GM19025 (cell line): ENCODE data around the gene SCARB1.
A peak's percentile ranks its signal among the peaks of the same experiment; 100 is the strongest.

Experiments used
- ATAC-seq: cut with Tn5 transposase; IDR thresholded peaks from one replicate; pipeline ENCODE4 v1.9.1; 2021; ENCODE audit warnings: mild to moderate bottlenecking, low read depth, moderate library complexity; ENCODE audit not compliant: unreplicated experiment

Gene SCARB1

DNA sequence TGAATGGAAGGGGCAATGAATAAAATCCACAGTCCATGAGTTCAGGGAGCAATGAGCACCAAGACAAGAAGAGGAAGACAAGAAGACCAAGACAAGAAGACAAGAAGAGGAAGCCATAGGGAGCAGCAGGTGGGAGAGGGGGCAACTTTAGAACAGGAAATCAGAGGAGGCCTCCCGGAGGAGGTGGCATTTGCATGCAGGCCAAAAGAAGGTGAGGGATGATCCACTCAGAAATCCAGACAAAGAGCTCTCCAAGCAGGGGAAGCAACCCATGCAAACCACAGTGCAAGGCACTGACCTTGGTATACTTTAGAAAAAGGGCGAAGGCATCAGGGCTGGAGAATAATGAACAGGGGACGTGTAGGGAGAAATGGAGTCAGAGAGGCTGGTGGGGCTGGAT, 58.6 kb downstream of the SCARB1 start:
- ATAC-seq, result no peak

DNA sequence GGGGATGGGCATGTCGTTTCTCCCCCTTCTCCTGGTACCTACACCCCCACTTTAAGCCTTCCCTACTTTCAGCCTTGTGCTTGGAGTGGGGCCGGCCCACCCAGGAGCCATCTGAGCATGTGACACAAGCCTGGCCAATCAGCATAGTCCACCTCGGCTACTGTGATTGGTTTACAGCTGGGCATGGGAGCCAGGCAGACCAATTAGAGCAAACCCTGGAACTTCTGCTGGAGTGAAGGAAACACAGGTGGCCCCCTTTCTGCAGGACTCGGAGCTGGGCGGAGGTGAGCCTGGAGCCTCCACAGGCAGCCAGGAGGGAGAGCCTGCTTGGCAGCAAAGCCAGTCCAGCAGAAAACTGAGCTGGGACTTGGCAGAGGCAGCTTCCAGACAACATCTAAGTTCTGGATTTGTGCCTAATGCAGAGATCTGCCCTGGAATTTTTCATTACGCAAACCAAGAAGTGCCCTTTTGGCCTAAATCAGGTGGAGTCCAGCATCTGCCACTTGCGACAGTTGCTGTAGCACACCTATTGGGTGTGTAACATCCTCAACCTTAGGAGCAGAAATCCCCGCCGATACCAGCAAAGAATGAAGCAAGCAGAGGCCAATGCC, 59.5 kb downstream of the SCARB1 start:
- no peak for ATAC-seq

DNA sequence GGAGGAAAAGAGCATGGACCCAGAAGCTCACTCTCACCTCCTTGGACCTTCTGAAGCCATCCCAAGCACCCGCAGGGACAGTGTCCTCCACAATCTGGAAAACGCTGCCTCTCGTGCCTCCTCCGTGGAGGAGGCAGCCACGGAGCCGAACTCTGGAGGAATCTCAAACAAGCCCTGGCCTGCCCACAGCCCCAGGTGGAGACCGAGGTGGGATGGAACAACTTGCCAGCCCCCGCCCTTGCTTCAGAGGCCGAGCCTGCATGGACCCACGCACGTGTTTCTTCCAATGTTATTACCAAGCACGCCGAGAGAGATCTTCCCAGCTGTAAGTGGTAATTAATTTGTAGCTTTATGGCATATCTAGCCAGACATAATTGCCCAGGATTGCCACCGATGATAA, 61.3 kb downstream of the SCARB1 start:
- ATAC-seq, result no peak

DNA sequence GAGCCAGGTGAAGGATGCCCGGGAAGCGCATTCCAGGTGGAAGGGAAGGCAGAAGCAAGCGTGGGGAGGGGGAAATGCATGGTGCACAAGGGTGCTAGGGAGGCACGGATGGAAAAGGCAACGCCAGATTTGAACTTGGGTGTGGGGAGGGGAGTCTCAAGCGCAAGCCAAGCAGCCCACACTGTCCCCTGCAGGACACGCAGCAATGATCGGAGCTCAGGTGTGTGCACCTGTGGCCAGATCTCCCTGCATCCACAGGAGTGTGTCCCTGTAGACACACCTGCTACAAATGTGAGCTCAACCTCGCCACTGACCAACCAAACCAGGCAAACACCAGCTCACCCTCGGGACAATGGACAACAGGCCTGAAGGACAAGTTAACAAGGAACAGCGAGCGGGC, 63.2 kb downstream of the SCARB1 start:
- no peak for ATAC-seq

DNA sequence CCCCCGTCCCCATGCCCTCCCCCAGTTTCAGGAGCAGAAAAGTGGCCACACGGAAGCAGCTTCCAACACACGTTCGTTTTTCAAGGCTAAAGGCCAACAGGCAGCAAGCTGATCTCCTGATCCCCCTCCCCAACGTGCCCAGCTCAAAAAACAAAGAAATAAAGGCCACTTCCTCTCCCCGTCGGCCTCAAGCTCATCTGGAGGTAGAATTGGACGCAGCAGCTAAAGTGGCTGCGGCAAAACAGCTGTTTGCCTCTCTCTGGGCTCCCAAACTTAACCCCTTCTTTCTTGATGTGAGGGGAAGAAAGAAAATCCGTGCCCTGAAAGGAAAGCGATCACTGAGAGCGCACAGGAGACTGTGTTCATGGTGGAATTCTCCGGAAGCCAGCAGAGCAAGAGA, 66.3 kb downstream of the SCARB1 start:
- ATAC-seq, result no peak

DNA sequence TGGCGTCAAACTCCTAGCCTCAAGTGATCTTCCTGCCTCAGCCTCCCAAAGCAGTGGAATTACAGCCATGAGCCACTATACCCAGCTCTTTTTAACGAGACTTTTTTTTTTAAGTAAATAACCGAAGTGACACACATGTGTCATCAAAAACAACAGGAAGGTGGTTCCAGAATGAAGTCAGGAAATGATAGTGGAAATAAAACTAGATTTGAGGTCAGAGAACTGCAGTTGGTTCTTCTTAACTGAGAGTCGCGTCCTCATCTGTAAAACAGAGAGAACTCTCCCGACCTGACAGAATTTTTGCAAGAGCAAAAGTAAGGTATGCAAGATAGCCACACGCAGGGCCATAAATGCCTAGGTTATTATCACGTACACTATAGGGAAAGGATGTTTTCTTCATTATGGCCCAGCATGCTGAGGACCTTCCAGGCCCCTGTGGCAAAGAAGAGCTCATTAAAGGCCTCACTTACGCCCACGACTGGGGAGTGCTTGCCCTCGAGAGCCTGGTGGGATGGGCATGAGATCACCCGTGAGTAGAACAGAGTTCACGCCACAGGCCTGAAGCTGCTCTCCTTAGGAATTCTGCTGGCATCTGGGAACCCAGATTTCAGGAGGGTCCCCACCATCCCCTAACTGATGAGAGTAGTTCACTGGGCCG, 67.2 kb downstream of the SCARB1 start:
- ATAC-seq, result no peak

DNA sequence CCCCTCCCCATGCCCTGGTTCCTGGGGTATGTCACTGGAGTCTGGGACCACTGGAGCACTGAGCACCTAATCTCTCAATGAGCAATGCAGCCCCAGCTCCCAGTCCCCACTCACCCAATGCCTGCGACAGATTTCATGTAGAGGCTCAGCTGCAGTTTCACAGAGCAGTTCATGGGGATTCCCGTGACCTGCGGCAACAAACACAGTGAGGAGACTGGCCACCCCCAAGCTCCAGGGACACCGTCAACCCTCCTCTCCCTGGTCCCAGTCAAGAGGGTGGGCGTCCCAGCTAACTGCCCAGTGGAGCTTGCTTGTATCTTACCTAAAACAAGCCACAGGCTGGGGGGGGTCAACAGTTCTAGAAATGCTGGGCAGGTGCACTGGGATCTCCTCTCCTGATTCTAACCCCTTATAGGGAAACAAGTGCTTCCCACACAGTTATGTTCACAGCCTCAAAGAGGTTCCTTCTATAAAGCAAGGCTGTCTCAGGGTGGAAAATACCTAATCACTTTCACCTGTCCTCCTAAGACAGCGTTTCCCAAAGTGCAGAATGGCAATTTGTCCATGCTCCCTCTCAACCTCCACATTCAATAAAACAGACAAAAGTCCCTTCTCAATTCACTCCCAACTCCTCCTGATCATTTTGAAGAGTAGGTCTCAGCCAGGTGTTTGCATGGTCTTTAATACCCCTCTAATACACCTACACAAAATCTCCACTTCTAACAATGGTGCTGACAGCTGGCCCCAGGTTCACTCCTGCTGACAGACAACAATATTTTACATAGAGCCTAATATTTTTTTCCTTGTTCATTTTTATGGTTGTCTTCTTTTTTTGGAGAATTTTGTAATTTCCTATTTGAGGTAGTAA, 68.3 kb downstream of the SCARB1 start:
- ATAC-seq, result peak; percentile 81

DNA sequence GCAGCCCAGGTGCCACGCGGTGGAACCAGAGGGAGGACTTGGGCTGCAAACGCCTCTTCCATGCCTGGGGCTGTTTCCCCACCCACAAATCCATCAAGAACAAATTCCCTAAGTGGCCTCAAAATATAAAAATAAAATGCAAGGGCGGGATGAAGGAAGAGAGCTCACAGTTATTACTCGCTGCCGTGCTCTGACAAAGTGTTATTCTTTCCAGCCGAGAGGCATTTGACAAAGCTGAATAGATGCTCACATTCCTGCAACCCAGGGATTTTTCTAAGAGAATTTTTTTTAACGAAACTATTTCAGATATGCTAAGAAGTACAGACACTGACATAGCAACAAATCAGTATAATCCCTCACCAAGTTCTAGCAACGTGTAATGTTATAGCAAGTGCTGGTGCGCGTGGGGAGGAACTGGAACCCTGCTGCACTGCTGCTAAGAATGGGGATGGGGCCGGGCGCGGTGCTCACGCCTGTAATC, 70.7 kb downstream of the SCARB1 start:
- ATAC-seq, result no peak

DNA sequence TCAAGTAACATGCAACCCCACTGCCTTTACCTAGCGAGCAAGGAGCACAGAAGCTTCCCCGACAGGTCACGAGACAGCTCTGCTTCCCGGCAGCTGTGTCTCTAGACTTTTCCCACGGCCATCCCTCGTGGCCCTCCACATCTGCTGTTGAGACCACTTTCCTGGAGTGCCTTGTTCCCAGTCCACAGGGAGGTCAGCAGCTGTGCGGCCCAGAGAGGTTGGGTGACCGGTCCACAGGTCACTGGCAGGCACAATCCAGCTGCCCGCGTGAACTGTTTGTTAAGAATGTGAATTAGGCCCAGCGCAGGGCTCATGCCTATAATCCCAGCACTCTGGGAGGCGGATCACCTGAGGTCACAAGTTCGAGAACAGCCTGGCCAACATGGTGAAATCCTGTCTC, 71.5 kb downstream of the SCARB1 start:
- no peak for ATAC-seq

DNA sequence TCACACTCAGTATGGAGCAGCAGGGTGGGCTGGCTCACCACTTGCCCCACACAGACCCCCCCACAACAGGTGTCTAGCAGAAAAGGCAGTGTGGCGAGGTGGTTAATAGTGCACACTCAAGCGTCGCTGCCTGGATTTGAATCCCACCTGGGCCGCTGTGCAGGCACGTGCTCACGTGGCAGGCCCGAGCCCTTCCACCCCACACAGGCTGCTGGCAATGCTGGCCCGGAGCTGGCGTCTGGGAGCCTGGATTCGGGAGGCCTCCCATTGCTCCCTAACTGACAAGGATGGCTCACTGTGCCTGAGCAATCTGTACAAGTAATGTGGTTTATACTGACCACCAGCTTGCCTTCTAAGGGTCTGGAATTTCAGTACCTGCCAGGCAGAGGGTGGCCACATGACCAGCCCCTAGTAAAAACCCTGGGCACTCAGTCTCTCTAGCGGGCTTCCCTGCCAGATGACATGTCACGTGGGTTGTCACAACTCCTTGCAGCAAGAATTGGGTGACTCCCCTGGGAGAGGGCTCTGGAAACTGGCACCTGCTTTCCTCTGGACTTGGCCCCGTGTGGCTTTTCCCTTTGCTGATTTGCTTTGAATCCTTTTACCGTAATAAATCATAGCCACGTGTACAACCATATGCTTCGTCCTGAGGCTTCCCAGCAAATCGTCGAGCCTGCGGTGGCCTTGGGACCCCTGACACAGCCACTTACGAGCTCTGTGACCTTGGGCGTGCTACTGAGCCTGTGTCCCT, 72.8 kb downstream of the SCARB1 start:
- ATAC-seq, result no peak

DNA sequence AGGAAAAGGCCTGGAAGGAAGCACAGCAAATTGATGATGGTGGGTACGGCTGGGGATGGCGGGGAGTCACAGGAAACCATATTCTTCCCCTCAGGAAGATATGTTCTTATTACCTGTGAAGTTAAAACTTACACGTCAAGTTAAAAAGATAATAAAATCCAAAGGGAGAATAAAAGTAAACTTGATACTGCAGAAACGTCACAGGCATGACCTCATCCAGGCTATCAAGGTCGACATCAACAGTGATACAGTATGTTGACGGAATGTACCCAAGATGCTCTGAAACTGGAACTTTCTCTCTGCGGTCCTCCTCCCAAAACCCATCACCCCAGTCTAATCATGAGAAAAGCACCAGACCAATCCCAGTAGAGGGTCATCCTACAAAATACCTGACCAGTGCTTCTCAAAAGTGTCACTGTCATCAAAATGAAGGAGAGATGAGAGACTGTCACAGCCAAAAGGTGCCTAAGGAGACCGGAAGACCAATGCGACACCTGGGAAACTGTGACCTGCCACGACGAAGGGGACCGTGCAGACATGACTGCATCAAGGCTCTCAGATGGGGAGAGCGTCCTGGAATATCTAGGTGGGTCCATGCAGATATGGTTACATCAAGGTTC, 74.6 kb downstream of the SCARB1 start:
- no peak for ATAC-seq

DNA sequence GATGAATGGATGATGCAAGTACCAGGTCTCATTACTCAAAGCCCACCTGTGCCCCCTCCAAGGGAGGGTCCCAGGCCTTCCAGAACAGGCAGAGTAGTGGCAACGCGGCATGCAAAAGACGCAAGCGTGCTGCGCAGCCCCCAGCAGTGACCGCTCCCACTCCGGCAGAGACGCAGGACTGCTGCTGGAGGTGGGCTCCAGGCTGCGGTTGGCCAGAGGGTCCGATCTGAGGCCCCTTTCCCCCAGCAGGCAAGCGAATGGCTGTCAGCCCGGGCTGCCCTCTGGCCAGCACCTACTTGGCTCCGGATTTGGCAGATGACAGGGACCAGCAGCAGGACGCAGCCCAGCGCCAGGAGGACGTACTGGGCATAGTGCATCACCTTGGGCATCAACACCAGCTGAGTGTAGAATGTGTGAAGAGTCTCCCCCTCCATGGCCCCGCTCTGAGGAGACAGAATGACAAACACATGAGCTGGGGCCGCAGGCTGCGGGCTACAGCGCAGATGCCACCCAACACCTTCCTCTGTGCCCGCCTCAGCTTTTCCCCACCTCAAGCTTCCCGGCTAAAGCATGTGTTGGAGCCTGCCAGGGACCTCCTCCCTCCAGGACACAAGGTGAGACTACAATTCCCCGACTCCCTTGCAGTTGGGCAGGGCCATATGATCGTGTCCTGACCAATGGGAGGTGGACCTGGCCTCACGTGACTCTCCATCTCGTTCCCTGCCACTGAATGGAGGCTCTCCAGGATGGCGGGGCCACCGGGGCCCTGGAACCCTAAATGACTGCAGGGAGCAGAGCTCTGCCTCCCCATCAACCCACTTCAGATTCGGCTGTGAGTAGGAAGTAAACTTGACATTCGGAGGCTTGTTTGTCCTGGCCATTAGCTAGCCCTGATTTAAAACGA, 77.4 kb downstream of the SCARB1 start:
- ATAC-seq, result no peak

DNA sequence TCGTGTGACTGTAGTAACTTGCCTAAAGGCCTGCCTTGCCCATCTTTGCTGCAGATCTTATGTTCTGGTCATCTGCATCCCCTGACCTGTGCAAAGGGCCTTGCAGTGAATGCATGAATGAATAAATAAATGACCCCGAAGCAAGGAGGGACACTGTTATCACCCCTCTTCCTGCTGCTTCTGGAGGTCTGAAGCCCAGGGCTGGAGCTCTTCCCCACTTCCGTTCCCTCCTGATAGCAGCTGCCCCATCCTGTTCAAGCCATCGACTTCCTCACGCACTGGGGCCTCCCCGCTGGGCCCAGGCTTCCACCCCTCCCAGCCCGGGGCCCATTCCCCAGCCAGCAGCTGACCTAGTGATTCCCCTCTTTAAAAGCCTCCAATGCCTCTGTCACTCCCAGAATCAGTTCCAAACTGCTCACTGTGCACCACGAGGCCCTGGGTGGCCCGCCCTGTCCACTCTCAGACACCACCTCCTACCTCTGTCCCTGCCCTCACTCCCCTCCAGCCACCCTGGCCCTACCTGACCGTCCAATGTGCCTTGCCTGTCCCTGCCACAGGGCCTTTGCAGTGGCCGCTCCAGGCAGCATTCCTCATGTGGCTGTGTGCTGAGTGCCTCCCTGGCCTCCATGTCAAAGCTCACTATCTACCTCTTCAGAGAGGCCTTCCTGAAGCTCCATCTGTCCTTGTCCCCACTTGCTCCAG, 78.6 kb downstream of the SCARB1 start:
- ATAC-seq, result no peak

DNA sequence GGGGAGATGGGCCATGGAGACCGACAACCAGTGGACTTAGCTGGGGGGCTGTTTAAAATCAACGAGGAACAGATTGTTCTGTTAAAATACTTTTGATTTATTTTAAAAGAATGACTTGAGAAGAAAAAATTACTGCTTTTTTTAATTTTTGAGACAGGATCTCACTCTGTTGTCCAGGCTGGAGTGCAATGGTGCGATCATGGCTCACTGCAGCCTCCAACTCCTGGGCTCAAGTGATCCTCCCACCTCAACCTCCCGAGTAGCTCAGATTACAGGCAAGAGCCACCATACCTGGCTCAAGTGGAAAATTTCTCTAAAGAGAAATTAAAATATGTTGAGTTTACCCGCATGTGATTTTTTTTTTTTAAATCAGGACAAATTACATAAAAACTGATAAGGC, 80.6 kb downstream of the SCARB1 start:
- no peak for ATAC-seq

DNA sequence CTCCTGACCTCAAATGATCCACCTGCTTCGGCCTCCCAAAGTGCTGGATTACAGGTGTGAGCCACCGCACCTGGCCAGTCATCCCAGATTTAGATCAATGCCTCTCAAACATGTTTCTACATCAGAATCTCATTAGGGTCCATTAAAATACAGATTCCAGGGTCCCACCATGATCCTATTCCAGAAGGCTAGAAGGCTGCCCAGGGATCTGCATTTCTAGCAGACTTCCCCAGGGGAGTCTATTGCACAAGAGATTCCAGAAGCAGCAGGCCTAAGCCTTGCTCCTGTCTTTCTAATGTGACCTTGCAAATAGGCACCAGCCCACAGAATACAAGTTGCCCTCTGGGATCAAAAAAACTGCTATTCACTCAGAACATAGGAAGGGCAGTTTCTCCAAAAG, 81.5 kb downstream of the SCARB1 start:
- ATAC-seq, result no peak

DNA sequence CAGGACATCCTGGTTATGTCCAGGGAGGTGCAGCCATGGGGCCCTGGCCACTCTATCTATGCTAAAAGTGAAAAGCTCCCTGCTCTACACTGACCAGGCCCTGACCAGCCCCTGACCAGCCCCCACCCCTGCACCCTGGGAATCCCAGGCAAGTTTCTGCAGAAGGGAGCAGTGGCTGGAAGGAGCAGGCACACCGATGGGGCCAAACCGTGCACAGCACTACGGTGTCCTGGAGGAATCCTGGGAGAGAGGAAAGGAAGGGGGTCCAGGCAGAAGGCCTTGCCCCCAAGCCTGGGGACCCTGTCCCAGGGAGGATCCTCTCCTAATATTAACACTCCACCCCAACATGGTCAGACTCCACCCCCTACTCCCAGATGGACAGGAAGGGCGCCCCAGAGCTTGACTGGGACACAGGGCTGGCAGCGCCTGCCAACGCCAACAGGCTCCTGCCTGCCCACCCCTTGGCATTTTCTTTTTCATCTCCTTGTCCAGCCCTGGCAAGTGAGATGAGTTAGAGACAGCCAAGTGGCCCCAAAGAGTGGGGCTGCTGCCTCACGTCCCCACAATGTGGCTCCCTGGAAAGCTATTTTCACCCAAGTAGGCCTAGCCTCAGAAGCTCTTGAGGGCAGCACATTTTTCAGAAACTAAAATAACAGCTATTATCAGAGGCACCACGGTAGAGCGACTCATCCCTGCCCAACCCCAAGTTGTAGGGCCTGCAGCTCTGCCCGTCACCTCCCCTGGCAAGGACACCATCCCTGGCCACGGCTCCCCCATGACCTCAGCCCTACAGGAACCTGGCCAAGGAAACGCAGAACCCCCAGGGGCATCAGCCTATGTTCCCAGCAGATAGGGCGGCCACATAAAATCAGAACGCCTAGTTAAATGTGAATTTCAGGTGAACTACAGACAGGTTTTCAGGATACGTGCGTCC, 82.6 kb downstream of the SCARB1 start:
- no peak for ATAC-seq

DNA sequence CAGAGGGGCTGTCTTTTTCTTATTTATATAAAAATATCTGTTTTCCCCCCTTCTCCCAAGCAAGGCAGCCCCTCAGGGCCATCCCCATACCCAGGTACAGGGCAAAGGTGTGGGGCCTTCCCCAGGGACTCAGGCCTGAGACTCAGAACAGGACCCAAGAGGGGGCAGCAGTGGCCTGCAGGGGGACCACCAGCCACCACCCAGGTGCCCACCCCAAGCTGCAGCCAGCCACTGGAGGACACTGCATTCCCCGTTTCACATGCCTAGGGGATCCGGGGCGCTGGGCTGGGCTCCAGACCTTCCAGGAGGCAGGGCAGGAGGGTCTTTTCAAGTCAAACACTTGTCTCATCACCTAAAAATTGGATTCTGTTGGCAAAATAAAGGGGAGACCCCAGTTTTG, 83.3 kb downstream of the SCARB1 start:
- no peak for ATAC-seq
